ENCODE data around the gene CHST12. TPM values are rescaled to one million over a fixed set of nuclear protein-coding genes. Genes with fewer than 3 reads are reported as not detected.

CHST12 gene
- 10 to 100 TPM in 1 of 4 donors, 1 to 10 TPM in 3; 6.6 to 12.0 (median 9.4) TPM for total RNA-seq
- 1 to 10 TPM; 7.7 to 8.2 (median 8.1) TPM for polyA plus RNA-seq
- long read RNA-seq, donor 1, full-length matches to known transcripts = 11 of 16 reads
- long read RNA-seq, donor 1, partial matches to known transcripts = 1 of 16 reads
- long read RNA-seq, donor 1, other reads (novel, unspliced or antisense) = 4 of 16 reads
- long read RNA-seq, donor 2, full-length matches to known transcripts = 13 of 26 reads
- long read RNA-seq, donor 2, partial matches to known transcripts = 0 of 26 reads
- long read RNA-seq, donor 2, other reads (novel, unspliced or antisense) = 13 of 26 reads

DNA sequence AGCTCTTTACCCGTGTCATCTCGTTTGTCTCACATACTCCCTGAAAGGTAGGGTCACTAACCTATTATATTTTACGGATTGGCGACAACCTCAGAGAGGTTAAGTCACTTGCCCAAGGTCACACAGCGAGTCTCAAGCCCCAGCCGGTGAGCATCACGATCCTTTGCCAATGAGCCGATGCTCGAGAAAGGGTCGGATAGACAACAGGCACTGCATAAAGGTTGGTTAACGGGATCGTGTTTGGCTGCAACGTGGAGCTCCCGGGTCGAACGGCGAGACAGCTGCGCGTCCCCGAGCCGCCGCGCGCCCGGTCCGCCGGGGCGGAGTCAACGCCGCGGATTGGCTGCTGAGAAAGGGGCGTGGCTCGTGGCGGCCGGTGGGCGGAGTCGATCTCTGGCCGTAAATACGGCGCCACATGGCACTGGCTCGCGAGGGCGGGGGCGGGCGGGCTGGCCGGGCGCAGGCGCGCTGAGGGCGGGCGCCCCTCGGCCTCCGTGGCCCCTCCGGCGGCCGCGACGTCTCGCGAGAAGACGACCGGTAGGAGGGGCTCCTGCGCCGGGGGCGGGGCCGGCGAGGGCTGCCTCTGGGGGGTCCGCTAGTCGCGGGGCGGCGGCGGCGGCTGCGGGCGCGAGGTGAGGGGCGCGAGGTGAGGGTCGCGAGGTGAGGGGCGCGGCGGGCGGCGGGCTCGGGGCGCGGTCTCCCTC lies at the start of gene CHST12:
Gene CHST12 (plus strand): TSS at position 598 of the 704 bp plus-strand sequence. CDS start 29,029 bp downstream, outside the sequence.
- no peaks in the 10 kb centered on the region for H3K9me3 ChIP-seq
- no peaks in the 10 kb centered on the region for H3K36me3 ChIP-seq (ENCODE audit: insufficient read depth in 1 of 2, low read depth in 1 of 2)
- DNase-seq = peak; percentile 94 to 97
- H3K4me3 ChIP-seq = peak within 1 kb of the TSS; percentile 95
- H3K4me1 ChIP-seq = peaks cover 26% of the 10 kb centered on the region
- intact Hi-C loops (cut with DNase I) = loop anchor here in 1 of 2 donors (5.0 kb wide), 1 partner anchor 51 kb away; the partner anchor contains the start of gene EIF3B
- 1 to 2% (median 2%) methylated on average over 46 to 89 of the region's 89 CpGs for WGBS, 3 donors
- no peaks in the 10 kb centered on the region for H3K27me3 ChIP-seq (ENCODE audit: insufficient read depth in 3 of 3, low read length in 2 of 3)
- H3K27ac ChIP-seq = peak within 1 kb of the TSS; percentile 77
- TF ChIP-seq, protein P1, sequence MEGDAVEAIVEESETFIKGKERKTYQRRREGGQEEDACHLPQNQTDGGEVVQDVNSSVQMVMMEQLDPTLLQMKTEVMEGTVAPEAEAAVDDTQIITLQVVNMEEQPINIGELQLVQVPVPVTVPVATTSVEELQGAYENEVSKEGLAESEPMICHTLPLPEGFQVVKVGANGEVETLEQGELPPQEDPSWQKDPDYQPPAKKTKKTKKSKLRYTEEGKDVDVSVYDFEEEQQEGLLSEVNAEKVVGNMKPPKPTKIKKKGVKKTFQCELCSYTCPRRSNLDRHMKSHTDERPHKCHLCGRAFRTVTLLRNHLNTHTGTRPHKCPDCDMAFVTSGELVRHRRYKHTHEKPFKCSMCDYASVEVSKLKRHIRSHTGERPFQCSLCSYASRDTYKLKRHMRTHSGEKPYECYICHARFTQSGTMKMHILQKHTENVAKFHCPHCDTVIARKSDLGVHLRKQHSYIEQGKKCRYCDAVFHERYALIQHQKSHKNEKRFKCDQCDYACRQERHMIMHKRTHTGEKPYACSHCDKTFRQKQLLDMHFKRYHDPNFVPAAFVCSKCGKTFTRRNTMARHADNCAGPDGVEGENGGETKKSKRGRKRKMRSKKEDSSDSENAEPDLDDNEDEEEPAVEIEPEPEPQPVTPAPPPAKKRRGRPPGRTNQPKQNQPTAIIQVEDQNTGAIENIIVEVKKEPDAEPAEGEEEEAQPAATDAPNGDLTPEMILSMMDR (IDR thresholded peaks at IDR 0.05) = no peak
- peak; percentile 93 to 94 (median 93) for ATAC-seq

DNA sequence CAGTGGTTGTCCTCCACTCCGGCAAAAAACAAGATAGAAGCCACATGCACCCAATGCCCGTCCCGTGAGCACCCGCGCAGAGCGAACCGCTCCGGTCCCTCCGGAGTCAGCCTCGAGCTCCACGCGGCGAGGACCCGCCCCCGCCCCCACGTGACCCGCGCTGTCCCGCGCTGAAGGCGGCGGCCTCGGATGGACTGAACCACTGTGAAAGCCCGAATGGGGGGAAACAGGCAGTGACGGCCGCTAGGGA lies 49.5 kb upstream of the CHST12 start:
- TF ChIP-seq, protein P1 (IDR thresholded peaks at IDR 0.05) = no peak
- Histone ChIP-seq H3K4me3 (peak overlapping the region; percentile 98), H3K9me3 (no peaks in the 10 kb centered on the region), H3K27me3 (ENCODE audit: insufficient read depth in 3 of 3, low read length in 2 of 3) (no peaks in the 10 kb centered on the region), H3K36me3 (ENCODE audit: insufficient read depth in 1 of 2, low read depth in 1 of 2) (peaks cover 0 to 23% of the 10 kb centered on the region in 2 donors), H3K4me1 (peaks cover 29% of the 10 kb centered on the region), H3K27ac (peak overlapping the region; percentile 100)
- ATAC-seq (peak; percentile 86 to 91 (median 89)), DNase-seq (peak; percentile 91 to 95)
- 0 to 1% (median 1%) methylated on average over 26 of the region's 26 CpGs for WGBS, 3 donors
- intact Hi-C loops (cut with DNase I) = loop anchor here in 1 of 2 donors (5.0 kb wide), 2 partner anchors 48 to 107 kb away; partner anchors contain the start of gene CHST12

DNA sequence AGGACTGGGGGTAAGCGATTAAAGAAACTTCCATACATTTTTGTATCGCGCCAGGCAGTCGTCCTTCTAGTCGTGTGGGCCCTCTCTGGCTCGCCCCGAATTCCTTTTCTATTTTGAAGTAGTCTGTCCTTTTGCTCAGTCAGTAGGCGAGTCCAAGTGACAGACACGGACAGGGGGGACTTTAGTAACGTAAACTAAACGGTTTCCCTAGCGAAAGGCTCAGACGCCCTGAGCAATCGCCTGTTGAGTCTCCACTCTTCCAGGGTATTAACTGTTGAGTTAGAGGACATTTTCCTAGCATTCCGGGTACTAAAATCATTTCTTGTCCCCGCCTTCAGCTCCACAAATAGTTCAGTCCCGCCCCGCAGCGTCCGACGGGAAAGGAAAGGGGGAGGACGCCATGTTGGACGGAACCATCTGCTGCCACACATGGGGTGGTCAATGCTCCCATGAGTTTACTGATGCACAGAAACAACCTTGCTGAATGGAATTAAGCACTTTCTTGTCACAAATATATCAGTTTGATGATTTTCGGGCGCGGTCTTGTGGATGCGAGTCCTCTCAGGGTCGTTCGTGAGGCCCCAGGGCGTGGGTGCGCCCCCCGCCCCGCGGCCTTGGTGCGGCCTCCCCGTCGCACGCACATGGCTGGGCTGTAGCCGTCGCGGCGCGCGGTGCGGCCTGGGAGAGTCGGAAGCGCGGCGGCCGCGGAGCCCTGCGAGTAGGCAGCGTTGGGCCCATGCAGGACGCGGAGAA lies 49.0 kb upstream of the CHST12 start, which contains the start of gene EIF3B:
Gene EIF3B (plus strand): TSS at position 642 of the 753 bp plus-strand sequence. CDS start 95 bp downstream, at position 737.
- H3K36me3 ChIP-seq (ENCODE audit: insufficient read depth in 1 of 2, low read depth in 1 of 2) = peaks cover 0 to 28% of the 10 kb centered on the region in 2 donors
- TF ChIP-seq, protein P1 (IDR thresholded peaks at IDR 0.05) = no peak
- H3K4me1 ChIP-seq = peaks cover 34% of the 10 kb centered on the region
- H3K9me3 ChIP-seq = no peaks in the 10 kb centered on the region
- H3K27ac ChIP-seq = peak within 1 kb of the TSS; percentile 100
- ATAC-seq = peak; percentile 92 to 93 (median 93)
- H3K27me3 ChIP-seq (ENCODE audit: insufficient read depth in 3 of 3, low read length in 2 of 3) = no peaks in the 10 kb centered on the region
- peak; percentile 91 to 96 for DNase-seq
- 0% methylated on average over 50 to 55 of the region's 55 CpGs for WGBS, 3 donors
- intact Hi-C loops (cut with DNase I) = loop anchor here in 1 of 2 donors (5.0 kb wide), 2 partner anchors 48 to 107 kb away; partner anchors contain the start of gene CHST12
- peak within 1 kb of the TSS; percentile 98 for H3K4me3 ChIP-seq

DNA sequence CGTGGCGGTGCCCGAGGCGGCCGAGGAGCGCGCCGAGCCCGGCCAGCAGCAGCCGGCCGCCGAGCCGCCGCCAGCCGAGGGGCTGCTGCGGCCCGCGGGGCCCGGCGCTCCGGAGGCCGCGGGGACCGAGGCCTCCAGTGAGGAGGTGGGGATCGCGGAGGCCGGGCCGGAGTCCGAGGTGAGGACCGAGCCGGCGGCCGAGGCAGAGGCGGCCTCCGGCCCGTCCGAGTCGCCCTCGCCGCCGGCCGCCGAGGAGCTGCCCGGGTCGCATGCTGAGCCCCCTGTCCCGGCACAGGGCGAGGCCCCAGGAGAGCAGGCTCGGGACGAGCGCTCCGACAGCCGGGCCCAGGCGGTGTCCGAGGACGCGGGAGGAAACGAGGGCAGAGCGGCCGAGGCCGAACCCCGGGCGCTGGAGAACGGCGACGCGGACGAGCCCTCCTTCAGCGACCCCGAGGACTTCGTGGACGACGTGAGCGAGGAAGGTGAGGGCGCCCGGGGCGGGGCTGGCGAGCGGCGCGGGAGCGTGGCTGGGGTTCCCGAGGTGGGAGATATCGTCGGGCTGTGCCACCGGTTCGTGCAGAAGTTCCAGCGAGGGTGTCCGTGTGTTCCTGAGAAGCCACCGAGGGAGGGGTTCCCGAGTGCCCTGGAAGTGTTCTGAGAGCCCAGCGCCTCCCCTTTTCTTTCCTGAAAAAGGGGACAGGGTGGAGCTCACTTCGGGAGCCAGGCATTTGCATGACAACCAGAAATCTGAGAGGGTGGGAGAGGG lies 48.3 kb upstream of the CHST12 start:
- Histone ChIP-seq H3K4me3 (peak overlapping the region; percentile 98), H3K9me3 (no peaks in the 10 kb centered on the region), H3K4me1 (peaks cover 41% of the 10 kb centered on the region), H3K36me3 (ENCODE audit: insufficient read depth in 1 of 2, low read depth in 1 of 2) (peaks cover 0 to 36% of the 10 kb centered on the region in 2 donors), H3K27ac (peak overlapping the region; percentile 100), H3K27me3 (ENCODE audit: insufficient read depth in 3 of 3, low read length in 2 of 3) (no peaks in the 10 kb centered on the region)
- 0% methylated on average over 34 to 92 of the region's 92 CpGs for WGBS, 3 donors
- DNase-seq = peak; percentile 30 to 54
- intact Hi-C loops (cut with DNase I) = loop anchor here in 1 of 2 donors (5.0 kb wide), 2 partner anchors 47 to 108 kb away; partner anchors contain the start of gene CHST12
- no peak for ATAC-seq
- TF ChIP-seq, protein P1 (IDR thresholded peaks at IDR 0.05) = no peak

Data from psoas muscle (tissue), 8 donors.